Hematopoietic multipotent progenitor cell treated with erythropoietin and hydrocortisone succinate and interleukin-3 and kit ligand, for 8 days (in vitro differentiated cells): ENCODE measurements around the gene CBX3.
A peak's percentile ranks its signal among the peaks of the same experiment; 100 is the strongest.
"Not testable (repeated sequence)": the region's sequence is repeated elsewhere in the genome, so short reads cannot be mapped to it uniquely, and the experiment has no call there.

ENCODE experiments used
- DNase-seq: peaks from one replicate; pipeline ENCODE4 v3.0.0-alpha.2; 2015

Gene CBX3

DNA sequence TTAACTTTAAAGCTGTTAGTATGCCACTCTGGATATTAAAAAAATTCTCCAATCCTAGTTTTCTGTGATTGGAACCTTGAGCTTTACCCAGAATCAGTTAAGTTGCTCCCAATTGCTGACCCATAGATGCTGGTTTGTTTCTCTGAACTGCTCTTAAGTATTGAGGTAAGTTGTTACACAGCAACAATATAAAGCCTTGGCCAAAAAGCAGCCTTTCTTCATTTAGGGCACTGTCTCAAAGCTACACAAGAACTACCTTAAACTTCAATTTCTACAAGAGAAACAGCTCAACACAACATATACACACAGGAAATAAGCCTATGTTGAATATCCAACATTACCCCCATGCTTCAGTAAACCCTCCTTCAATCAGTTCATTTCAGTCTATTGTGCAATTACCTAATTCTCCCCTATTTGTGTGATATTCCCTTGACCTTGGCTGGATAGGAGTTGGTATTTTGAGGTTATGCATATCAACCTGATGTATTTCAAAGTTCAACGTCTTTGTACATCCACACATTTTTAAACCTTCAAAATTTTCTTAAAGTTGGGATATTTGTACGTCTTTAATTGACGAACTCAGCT lies 12.5 kb upstream of the CBX3 start:
- no peak for DNase-seq

DNA sequence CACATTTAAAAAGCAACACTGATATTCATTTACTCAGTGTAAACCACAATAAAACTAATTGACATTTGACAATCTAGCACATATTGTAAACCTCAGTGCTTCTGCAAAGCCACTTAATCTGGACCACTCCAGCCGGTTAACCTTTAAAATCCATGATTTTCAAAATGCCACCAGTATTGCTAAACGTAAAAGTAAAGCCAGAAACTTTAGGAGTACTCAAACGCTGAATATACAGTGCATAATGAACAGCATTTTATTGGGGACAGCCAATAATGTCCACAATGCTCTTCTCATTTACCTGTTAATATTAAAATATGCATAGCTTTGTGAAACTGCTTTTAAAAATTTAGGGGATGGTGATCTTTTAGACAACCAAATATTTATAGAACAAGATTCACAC lies 11.8 kb upstream of the CBX3 start:
- DNase-seq = no peak

DNA sequence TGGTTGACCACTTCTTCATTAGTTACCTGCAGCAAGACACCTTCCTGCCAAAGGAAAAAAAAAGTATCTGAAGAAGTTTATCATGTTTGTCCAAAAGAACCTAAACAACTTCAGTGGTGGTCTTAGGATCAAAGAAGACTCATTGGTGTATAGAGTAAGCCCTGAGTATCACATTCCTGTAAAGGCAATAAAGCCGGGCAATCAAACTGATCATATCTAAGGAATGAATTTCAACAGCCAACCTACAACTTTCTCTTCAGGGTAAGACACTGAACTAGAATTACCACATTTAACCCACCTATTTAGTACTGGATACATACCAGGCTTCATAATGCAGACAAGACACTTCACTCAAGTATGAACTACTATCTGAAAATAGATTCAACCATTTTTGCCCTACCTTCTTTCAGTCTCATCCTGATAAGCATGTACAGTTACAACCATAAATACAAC lies 11.1 kb upstream of the CBX3 start:
- no peak for DNase-seq

DNA sequence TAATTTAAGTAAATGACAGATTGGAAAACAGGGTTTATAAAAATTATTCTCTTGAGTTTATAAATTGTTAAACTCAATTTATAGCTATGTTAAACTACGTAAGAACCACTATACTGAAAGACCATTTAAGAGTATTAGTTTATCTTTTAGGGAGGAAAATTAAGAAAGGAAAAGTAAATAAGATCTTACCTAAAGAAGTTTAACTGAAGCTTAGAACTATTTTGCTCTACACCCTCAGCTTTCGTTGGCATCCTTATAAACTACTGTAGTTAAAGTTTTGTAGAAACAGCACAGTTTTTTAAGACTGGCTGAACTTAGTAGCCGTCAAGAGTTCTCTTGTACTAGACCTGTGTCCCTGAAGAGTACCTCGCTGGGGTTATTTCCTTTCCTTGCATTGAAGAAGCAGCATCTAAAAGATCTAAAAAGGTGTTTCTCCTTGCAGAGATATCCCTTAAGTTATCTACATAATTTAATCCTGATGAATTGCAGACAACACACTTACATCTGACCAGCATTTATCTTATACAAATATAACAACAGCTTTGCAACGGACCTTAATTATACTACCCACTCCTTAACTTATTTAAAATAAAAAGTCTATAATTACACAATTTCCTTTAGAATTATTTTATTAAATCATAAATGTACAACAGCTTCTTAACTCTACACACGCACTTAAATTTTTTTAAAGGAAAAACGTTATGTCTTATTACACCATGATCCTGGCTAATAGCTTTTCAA lies 10.1 kb upstream of the CBX3 start:
- DNase-seq = no peak

DNA sequence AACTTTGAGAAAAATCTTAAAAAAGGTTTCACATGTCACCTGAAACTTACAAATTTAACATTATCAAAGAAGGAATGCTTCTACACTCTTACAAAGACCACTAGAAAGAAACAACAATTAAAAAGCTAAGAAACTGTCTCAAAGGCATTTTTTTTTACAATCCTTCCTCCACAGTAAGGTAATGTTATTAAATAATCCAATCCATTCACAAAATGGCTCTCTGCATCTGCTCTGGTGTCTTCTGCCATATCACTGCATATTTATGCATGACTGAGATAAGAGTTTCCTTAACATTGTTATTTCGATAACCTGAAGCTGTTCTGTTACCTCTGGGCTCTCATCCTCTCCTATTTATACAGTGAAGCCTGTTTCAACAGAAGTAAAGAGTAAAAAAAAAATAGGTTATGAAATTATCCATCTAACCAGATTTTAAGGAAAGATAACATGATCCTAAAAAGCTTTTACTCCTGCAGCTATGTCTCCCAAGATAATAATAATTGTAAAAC lies 9.5 kb upstream of the CBX3 start:
- no peak for DNase-seq

DNA sequence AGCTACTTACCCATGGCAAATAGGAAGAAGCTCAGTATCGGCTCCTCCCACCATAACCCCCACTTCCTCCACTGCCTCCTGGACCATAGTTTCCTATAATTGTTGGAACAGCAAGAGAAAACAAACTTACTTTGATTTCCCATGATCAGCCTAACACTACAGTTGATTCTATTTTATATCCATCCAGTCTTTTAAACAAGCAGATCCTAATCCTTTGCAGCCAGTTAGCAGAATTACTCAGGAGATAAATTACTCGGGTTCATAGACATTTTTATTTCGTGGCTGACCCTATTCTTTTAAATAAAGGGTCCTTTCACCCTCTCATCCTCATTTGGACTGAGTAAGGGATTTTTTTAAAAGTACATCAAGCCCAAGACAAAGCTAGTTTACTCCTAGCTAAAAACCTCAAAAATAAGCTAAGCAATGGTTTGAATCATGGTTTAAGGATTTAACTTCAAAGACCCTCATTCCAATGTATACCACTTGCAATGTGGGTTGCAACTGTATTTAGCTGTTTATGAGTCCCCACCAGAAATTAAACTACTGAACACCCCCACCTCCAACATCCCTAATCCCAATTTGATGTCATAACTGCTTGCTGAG lies 9.0 kb upstream of the CBX3 start:
- no peak for DNase-seq

DNA sequence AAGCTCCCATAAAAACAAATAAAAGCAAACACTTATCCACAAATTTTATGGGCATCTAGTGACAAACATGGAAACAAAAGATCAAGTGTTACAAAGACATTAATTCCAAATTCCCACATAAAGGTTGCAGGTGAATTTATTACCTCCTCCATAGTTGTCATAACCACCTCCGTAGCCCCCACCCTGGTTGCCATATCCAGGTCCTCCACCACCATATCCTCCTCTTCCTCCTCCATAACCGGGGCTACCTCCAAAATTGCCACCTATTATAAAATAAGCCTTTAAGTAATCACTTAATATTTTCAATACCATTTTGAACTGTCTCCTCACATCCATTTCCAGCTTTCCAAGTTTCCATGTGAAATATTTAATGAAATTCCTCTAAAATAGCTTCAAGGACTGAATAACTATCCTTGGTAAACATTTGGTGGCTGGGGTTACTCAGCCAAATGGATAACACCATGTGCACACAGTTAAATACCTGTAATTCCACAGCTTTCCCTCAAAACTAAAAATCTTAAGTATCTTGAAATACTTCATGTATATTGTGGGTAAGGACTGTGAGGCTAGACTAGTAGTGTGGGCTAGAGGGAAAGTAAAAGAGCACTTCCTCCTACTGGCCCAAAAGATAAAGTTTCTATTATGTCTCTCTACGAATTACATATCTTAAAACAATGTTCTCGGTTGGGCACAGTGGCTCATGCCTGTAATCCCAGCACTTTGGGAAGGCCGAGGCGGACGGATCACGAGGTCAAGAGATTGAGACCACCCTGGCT lies 7.9 kb upstream of the CBX3 start:
- no peak for DNase-seq

DNA sequence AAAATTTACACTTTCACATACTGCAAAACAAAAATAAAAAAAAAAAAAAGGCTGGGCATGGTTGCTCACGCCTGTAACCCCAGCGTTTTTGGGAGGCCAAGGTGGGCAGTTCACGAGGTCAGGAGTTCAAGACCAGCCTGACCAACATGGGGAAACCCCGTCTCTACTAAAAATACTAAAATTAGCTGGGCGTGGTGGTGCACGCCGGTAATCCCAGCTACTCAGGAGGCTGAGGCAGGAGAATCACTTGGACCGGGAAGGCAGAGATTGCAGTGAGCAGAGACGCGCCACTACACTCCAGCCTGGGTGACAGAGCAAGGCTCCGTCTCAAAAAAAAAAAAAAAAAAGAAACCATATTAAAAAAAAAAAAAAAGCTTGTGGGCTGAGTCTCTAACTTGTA lies 6.8 kb upstream of the CBX3 start:
- DNase-seq = not testable (repeated sequence)

DNA sequence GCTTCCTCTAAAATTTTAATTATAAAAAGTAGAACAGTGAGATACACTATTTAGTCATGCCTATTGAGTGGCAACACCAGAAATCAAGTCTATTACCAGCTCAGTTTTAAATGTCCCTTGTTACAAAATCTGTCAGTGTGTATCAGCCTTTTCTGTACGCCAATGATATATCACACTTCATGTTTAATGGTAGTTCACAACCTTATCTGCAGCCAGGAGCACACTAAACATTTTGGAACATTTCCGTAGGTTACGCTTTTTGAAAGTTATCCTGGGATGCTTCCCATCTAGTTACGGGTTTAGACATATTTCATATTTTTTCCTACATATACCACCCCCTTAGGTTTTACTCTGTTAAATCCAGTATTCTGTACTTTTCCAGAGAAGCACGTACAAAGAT lies 6.4 kb upstream of the CBX3 start:
- DNase-seq = no peak

DNA sequence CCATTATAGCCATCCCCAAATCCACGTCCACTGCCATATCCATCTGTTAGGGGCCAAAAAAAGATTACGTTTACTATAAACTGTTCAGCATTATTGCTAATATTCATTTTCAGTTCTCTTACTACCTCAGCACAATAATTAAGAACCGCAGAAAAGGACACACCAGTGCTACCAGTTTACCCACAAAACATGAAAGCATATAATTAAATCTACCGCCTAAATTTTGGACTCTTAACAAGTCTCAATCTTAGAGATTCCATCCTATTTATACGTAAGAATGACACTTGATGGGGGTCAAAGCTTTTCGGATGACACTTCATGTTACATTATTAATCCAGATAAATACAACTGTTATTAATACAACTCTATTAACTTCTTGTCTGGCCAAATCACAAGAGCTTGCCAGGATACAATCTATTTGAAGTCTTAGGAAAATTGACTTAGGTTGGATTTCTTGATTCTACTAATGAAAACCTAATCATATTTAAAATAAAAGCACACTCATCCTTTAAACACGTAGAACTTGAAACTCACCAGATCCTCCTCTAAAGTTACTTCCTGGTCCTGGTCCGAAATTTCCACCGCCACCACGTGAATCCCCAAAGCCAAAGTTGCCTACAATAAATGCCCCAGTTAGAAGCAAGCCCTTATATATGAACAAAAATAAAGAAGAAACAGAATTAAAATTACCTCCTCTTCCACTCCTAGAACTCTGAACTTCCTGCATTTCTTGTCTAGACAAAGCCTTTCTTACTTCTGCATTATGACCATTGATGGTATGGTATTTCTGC lies 5.5 kb upstream of the CBX3 start:
- DNase-seq = no peak

DNA sequence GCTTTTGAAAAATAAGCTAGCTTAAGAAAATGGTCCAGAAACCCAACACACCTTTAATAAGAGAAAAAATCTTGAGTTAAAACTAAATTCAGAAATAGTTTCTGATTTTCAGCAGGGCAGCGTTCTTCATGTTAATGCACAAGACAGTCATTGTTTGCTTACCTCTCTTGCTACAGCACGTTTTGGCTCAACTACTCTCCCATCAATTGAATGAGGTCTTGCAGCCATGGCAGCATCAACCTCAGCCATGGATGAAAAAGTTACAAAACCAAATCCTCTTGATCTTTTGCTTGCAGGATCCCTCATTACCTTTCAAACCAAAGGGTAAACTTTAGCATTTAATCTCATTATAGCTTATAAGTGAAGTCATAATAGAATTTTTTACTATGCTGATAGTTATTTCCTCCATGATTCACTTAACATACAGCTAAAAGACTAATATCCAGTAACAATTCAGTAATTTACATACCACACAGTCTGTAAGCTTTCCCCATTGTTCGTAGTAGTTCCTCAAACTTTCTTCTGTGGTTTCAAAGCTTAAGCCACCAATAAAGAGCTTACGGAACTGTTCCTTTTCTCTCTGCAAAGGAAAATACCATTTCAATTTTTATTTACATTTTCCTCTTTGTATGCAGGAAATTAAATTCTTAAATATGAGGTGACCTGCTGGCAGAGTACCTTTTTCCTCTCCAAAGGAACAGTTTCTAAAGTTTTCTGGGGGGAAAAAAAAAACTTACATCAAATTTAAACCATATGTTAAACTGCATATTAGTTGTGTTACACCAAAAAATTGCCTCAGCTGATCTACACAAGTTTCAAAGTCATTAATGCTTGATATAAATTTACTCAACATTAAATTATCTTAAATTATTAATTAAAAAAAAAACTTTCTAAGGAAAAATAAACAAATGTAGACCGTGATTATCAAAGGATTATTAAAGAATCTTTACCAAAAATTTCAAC lies 4.1 kb upstream of the CBX3 start:
- no peak for DNase-seq

DNA sequence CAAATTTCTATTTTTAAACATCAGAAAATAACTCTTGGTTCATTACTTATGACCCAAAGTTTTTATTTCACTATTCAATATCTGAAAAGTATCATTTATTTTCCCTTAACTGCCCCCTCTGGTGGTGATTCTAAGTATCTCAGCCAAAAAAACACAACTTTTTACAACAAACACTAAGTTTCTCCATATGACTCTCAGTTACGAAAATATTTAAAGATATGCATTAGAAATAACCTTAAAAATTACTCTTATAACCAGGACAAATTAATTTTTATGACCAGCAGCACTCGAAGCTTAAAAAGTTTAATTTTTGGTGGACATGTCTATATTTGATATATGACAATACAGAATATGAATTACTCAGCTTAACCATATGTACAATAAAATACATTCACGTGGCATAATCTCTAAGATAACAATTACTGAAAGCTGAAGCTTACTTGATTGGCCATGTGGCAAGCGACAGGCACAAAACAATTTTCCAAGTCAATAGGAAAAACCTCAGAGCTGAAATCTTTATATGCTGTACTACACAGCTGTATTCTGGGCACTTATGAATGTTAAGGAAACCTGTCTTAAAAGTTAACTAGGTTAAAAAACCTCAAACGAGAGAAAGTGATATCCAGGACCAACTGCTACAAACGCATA lies 3.3 kb upstream of the CBX3 start:
- peak; percentile 70 for DNase-seq

DNA sequence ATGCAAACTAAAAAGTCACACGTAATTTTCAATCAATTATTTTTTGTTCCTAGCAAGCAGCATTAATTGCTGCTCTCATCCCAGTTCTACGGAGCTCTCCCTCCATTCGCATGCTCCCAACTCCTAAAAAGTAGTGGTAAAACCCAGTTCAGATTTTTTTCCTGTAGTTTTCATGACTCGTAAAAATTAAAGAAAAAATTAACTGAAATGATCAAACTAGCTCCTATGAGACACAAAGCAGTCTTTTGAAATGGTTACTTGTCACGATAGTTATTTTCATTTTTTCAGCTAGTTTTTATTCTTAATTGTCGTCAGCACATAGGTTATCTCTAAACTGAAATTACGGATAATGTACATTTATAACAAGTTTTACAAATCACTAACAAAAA lies 2.8 kb upstream of the CBX3 start:
- no peak for DNase-seq

DNA sequence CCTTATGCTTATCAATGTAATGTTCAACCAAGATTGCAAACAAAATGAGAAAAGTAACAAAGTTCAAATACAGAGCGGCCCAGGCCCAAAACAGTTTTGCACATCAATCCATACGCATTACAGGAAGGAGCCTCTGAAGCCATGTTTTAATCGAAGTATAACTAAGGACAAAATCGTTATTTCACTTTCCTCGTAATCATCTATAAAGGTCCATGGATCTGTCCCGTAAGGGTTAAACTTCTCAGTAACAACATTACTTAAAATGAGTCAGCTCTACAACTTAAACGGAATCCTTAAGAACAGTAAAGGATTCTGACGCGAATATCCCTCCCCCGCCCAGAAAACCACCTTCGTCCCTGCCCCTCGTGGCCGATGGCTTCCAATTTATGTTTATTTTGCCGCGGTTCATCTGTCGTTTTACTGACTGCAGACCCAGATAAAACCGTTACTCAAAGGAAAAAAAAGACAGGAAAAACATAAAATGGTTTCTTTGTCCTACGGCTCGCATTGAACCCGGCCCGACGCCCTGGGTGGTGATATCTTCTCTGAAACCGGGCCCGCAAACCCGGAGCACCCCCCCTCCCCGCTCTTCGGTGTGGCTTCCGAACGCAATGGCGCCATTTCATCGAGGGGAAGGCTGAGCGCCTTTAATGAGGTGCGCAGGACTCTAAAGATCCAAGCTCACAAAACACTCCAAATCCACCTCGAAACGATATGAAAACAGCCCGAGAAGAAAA lies 2.1 kb upstream of the CBX3 start:
- peak; percentile 80 for DNase-seq

DNA sequence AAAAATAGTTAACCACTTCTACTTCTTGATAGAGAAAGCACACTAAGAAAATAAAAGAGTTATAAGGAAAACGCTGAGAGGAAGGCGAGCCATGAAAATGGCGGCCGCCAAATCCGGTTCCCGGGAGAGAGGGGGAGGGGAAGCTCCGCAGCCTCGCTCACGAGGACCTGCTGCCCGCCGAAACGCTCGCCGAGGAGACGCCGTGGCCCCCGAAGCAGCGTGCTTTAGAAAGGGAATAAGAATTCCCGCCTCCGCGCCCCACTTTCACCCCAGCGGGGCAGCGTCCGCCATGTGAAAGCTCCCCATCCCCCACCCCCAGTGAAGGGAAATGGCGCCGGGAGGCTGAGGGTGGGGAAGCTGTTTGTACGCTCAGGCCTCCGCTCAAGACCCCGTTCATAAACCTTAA lies 1.5 kb upstream of the CBX3 start:
- peak; percentile 67 for DNase-seq

DNA sequence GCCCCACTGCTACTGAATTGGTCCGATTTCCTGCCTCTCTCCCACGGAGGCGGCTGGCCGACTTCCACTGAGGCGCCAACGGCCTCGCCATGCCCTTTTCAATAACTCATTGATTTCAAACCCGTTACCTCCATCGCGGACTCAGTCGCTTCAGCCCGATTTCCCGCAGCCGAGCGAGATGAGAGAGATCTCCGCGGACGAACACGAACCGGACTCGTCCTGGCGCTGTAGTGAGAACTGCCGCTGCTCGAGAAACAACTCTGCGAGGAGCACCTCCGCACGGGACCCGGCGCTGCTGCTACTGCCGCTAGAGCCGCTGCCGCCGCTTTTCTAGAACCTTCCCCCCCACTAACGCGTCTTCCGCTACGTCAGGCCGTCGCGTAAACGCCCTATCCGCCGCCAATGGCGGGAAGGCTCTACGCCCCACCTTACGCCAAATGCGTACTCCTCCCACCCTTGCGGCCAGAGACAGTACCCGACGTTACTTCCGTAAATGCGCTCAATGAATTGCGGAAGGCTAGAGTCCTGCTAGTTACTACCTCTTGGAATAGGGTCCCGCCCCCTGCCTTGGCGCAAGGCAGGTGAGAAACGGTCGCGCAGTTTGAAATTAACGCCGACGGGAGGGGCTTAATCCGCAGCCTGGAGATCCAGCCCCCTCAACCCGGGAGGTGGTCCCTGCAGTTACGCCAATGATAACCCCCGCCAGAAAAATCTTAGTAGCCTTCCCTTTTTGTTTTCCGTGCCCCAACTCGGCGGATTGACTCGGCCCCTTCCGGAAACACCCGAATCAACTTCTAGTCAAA lies 900 bp upstream of the CBX3 start, which contains the start of gene HNRNPA2B1:
TSS of gene HNRNPA2B1 (minus strand) at position 303 of the 803 bp plus-strand sequence. CDS start at position 134, 169 bp downstream.
- peak; percentile 99 for DNase-seq

DNA sequence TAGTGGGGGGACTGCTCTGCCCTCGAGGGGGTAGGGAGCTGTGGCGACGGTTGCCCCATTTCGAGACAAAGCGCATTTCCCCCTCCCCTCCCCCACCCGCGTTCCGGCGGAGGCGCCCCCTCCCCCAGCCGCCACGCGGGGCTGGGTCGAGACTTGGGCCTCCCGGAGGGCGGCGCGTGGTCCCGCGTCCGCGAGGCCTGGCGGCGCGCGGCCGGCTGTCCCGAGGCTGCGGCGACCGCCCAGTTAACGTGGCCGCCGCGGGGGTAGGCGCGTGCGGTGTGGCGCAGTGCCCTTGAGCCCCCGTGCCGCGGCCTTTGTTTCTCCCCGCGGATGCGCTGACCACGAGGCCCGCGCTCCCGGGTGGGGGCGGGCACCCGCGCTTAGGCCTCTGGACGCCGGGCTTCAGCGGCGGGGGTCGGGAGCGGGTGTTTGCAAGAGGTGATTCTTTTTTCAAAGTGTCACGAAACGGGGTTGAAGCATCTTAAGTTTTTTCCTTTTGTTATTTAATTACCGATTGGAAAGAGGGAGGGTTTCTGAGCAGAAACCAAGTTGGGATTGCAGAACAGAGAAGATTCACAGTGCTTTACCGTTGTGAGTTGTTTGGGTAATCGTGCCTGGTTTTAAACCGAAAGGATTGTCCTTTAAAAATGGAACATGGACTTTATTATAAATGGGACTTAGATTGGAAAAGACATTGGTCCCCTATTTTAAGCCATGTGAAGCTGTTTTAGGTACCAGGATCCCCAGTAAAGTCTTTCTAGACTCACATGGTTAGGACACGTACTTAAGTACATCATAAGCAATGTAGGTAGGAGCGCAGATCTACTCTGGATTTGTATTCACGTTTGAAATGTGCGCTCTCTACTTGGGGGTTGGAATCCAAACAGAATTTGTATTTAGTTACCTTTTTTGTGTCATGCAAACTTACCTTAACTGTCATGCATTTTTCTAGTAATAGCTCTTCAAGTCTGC lies 760 bp downstream of the CBX3 start:
- peak; percentile 59 for DNase-seq

DNA sequence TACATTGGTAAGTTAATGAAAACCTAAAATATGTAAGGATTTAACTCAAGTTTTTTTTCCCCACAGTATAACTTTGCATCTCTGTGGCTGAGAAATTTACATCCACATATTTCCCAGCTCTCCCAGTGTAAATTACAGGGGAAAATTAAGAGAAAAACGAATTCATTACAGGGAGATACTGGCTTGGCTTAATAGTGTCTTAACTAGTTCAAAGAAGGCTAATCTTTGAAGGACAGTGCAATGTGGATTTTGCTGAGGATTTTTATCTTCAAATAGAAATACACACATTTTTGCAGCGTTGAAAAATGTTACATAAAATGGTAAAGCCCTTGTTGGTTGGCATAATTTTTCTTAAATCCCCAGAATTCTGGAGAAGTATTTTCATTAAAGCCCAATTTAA lies 1.5 kb downstream of the CBX3 start:
- DNase-seq = no peak
